HEK293 (cell line): ENCODE measurements around the gene HOXB4.

Experiments used
- BCL11A ChIP-seq: fragments of 450-650 bp; formaldehyde crosslinking; IDR thresholded peaks from 2 replicates; pipeline ENCODE4 v1.5.1; 2016; ENCODE audit warnings: low read depth, missing biosample characterization, missing genetic modification characterization
- FEZF1 ChIP-seq: fragments of 450-650 bp; formaldehyde crosslinking; IDR thresholded peaks from 2 replicates; pipeline ENCODE4 v1.5.1; 2016; ENCODE audit warnings: missing biosample characterization, missing genetic modification characterization
- GLIS1 ChIP-seq: fragments of 450-650 bp; formaldehyde crosslinking; IDR thresholded peaks from 2 replicates; pipeline ENCODE4 v1.5.1; 2016; ENCODE audit warnings: missing biosample characterization, missing genetic modification characterization
- PATZ1 ChIP-seq: fragments of 450-650 bp; formaldehyde crosslinking; IDR thresholded peaks from 2 replicates; pipeline ENCODE4 v1.5.1; 2016; ENCODE audit warnings: missing biosample characterization, missing genetic modification characterization
- PBX3 ChIP-seq: sonication (generic); formaldehyde crosslinking; IDR thresholded peaks from 2 replicates; pipeline ENCODE4 v1.8.1; 2022; ENCODE audit warnings: mild to moderate bottlenecking, moderate library complexity, missing genetic modification reagents
- PRDM10 ChIP-seq: fragments of 450-650 bp; formaldehyde crosslinking; IDR thresholded peaks from 2 replicates; pipeline ENCODE4 v1.5.1; 2016; ENCODE audit warnings: missing biosample characterization, missing genetic modification characterization
- PRDM2 ChIP-seq: fragments of 450-650 bp; formaldehyde crosslinking; IDR thresholded peaks from 2 replicates; pipeline ENCODE4 v1.5.1; 2016; ENCODE audit warnings: missing biosample characterization, missing genetic modification characterization, borderline replicate concordance
- REPIN1 ChIP-seq: fragments of 450-650 bp; formaldehyde crosslinking; IDR thresholded peaks from 2 replicates; pipeline ENCODE4 v1.5.1; 2017; ENCODE audit warnings: missing biosample characterization, missing genetic modification characterization, low read depth
- WT1 ChIP-seq: fragments of 450-650 bp; formaldehyde crosslinking; IDR thresholded peaks from 2 replicates; pipeline ENCODE4 v1.5.1; 2016; ENCODE audit warnings: missing biosample characterization, missing genetic modification characterization
- ZBTB11 ChIP-seq: fragments of 450-650 bp; formaldehyde crosslinking; conservative IDR thresholded peaks from 2 replicates; pipeline ENCODE4 v1.5.1; 2016; ENCODE audit warnings: low read depth, missing biosample characterization, missing genetic modification characterization
- ZNF175 ChIP-seq: fragments of 450-650 bp; formaldehyde crosslinking; IDR thresholded peaks from 2 replicates; pipeline ENCODE4 v1.5.1; 2016; ENCODE audit warnings: missing biosample characterization, missing genetic modification characterization
- ZNF214 ChIP-seq: fragments of 450-650 bp; formaldehyde crosslinking; IDR thresholded peaks from 2 replicates; pipeline ENCODE4 v1.5.1; 2017; ENCODE audit warnings: missing biosample characterization, mild to moderate bottlenecking, missing genetic modification characterization, borderline replicate concordance
- ZNF280D ChIP-seq: fragments of 450-650 bp; formaldehyde crosslinking; IDR thresholded peaks from 2 replicates; pipeline ENCODE4 v1.5.1; 2016; ENCODE audit warnings: missing biosample characterization, missing genetic modification characterization
- ZNF473 ChIP-seq: fragments of 450-650 bp; formaldehyde crosslinking; IDR thresholded peaks from 2 replicates; pipeline ENCODE4 v1.5.1; 2017; ENCODE audit warnings: missing biosample characterization, missing genetic modification characterization
- ZNF747 ChIP-seq: fragments of 450-650 bp; formaldehyde crosslinking; IDR thresholded peaks from 2 replicates; pipeline ENCODE4 v1.5.1; 2016; ENCODE audit warnings: missing biosample characterization, missing genetic modification characterization
- ZSCAN18 ChIP-seq: fragments of 450-650 bp; formaldehyde crosslinking; IDR thresholded peaks from 2 replicates; pipeline ENCODE4 v1.5.1; 2016; ENCODE audit warnings: missing biosample characterization, missing genetic modification characterization

HOXB4 gene

GRCh38 chr17:48577330-48577945, 712 bp downstream of the HOXB4 start (continued):
- TF ChIP-seq ZNF473 (tag by site-specific recombination): no peak
- TF ChIP-seq FEZF1 (tag by site-specific recombination): peak; percentile 98
- no peak for TF ChIP-seq ZNF747 (tag by site-specific recombination)
- TF ChIP-seq PRDM2 (tag by site-specific recombination): no peak
- peak; percentile 63 for TF ChIP-seq PRDM10 (tag by site-specific recombination)
- TF ChIP-seq ZNF280D (tag by site-specific recombination): no peak
- TF ChIP-seq ZBTB11: peak; percentile 31; the same call in 1 of the 2 replicates
- TF ChIP-seq PBX3: no peak
- no peak for TF ChIP-seq ZNF214
- TF ChIP-seq ZNF175: no peak
- TF ChIP-seq BCL11A (tag by site-specific recombination): peak; percentile 86
- peak; percentile 85 for TF ChIP-seq GLIS1 (tag by site-specific recombination)
- TF ChIP-seq REPIN1 (tag by site-specific recombination): no peak
- TF ChIP-seq WT1 (tag by site-specific recombination): peak; percentile 99
- TF ChIP-seq ZSCAN18 (tag by site-specific recombination): no peak
- peak; percentile 92 for TF ChIP-seq PATZ1
